GM12801 (cell line): ENCODE data around the gene ITSN1.

Experiments
- CTCF ChIP-seq: IDR thresholded peaks from one replicate; pipeline ENCODE4 v1.5.1; 2011; ENCODE audit warnings: control low read depth; ENCODE audit not compliant: insufficient read length; ENCODE audit errors: extremely low read depth

Gene ITSN1

GRCh38 chr21:33937146-33937545 is 294.8 kb downstream of the ITSN1 start:
- TF ChIP-seq CTCF = no peak

GRCh38 chr21:33937931-33938339 is 295.6 kb downstream of the ITSN1 start:
- TF ChIP-seq CTCF = no peak

GRCh38 chr21:33938381-33938780 is 296.1 kb downstream of the ITSN1 start:
- TF ChIP-seq CTCF = no peak

- TF ChIP-seq CTCF = no peak
Measured at GRCh38 chr21:33939226-33939625, 296.9 kb downstream of the ITSN1 start.

GRCh38 chr21:33940164-33940880 is 298.0 kb downstream of the ITSN1 start:
- no peak for TF ChIP-seq CTCF

GRCh38 chr21:33940881-33941245 is 298.6 kb downstream of the ITSN1 start:
- no peak for TF ChIP-seq CTCF

- TF ChIP-seq CTCF = no peak
Measured at GRCh38 chr21:33942426-33942825, 300.1 kb downstream of the ITSN1 start.
